ENCODE measurements around the gene WDR62. TPM values are rescaled to one million over a fixed set of nuclear protein-coding genes. Genes with fewer than 3 reads are reported as not detected.

WDR62 gene
- total and polyA plus RNA-seq, 2 donors (not counting 3 experiments of a cell fraction or from before 2014, with no cell fraction given): 8.0 to 13.4 TPM

DNA sequence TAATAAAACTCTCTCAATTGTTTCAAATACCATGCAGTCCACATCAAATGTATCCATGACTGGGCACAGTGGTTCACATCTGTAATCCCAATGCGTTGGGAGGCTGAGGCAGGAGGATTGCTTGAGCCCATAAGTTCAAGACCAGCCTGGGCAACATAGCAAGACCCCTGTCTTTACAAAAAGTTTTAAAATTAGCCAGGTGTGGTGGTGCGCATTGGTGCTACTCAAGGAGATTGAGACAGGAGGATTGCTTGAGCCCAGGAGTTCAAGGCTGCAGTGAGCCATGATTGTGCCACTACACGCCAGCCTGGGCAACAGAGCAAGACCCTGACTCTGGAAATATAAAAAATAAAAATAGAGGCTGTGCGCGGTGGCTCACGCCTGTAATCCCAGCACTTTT lies 27.0 kb upstream of the WDR62 start:
- DNase-seq (ENCODE audit: low read depth, low spot score) (no peak), FAIRE-seq (no peak)
- ChIA-PET POLR2A (interaction anchor here (0.7 kb wide), 1 partner anchor 31 kb away, joined by 4 read pairs; no protein-coding TSS in a partner anchor), CTCF (no interaction called here)
- H3K4me2 ChIP-seq (ENCODE audit: insufficient read depth, low read length): no peak overlapping the region
- BruUV-seq (replicated peaks): no TSS peak
- no peaks in the 10 kb centered on the region for H4K20me1 ChIP-seq (replicated peaks; ENCODE audit: control insufficient read depth, extremely low read depth, insufficient read depth, low read length)
- H2AFZ ChIP-seq (ENCODE audit: low read depth, low read length): no peak overlapping the region
- H3K27ac ChIP-seq (ENCODE audit: insufficient read depth, low read depth, low read length): no peak overlapping the region
- no peaks in the 10 kb centered on the region for H3K27me3 ChIP-seq (ENCODE audit: control insufficient read depth in 2 of 2, insufficient read depth in 2 of 2, low read length in 2 of 2)
- H3K9ac ChIP-seq (replicated peaks; ENCODE audit: extremely low read depth, insufficient read depth, low read length): no peak overlapping the region
- H3K9me3 ChIP-seq (replicated peaks; ENCODE audit: control insufficient read depth, insufficient read depth, low read length): no peaks in the 10 kb centered on the region
- dilution Hi-C loops (cut with MboI; ENCODE audit: extremely low pct_ligation_motif_present, low sequenced_read_pairs): no loop called here
- H3K4me3 ChIP-seq (replicated peaks in 1 of 3; ENCODE audit: insufficient read depth in 1 of 3, low read depth in 1 of 3, low read length in 3 of 3): no peak overlapping the region
- intact Hi-C loops (cut with micrococcal nuclease): no loop called here
- H3K4me1 ChIP-seq (ENCODE audit: control insufficient read depth, extremely low read depth, insufficient read depth, low read length): peaks cover 3% of the 10 kb centered on the region
- TF ChIP-seq EZH2 (IDR thresholded peaks at IDR 0.05; ENCODE audit: borderline replicate concordance, low read depth, low read length, severe bottlenecking): no peak
- H3K36me3 ChIP-seq (ENCODE audit: control insufficient read depth in 2 of 2, extremely low read depth in 1 of 2, insufficient read depth in 2 of 2, low read length in 2 of 2): peaks cover 0 to 10% of the 10 kb centered on the region in 2 experiments
- no peaks in the 10 kb centered on the region for H3K79me2 ChIP-seq (ENCODE audit: control insufficient read depth, insufficient read depth, low read length)
- H3K9me1 ChIP-seq (replicated peaks; ENCODE audit: control insufficient read depth, extremely low read depth, insufficient read depth, low read length): no peaks in the 10 kb centered on the region

DNA sequence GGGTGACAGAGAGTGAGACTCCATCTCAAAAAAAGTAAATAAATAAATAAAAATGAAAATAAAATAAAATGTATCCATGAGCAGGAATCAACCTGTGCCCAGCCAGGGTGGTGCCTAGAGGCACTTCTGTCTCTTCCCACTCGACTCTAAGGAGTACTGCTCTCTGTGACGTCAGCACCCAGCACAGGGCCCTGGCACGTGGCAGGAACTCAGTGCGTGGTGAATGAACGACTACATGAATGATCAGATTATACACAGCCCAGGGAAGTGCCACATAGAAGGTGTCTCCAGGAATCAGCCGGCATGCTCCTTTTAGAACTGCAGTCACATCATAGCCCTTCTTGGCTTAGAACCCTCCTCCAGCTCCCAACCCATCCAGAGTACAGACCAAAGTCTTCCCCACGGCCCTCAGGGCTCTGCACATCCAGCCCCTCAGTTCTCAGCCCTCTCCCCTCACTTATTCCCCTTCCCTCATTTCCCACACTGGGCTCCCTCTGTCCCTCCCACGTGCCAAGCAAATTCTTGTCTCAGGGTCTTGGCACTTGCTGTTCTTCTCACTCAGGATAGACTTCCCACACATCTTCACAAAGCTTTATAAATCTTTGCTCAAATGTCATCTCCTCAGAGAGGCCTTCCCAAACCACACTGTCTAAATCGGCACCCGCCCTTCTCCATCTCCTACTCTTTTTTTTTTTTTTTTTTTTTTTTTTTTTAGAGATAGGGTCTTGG lies 26.2 kb upstream of the WDR62 start:
- Histone ChIP-seq H2AFZ (ENCODE audit: low read depth, low read length) (no peak overlapping the region), H3K4me2 (ENCODE audit: insufficient read depth, low read length) (no peak overlapping the region), H3K4me1 (ENCODE audit: control insufficient read depth, extremely low read depth, insufficient read depth, low read length) (peaks cover 6% of the 10 kb centered on the region), H3K79me2 (ENCODE audit: control insufficient read depth, insufficient read depth, low read length) (no peaks in the 10 kb centered on the region), H4K20me1 (replicated peaks; ENCODE audit: control insufficient read depth, extremely low read depth, insufficient read depth, low read length) (no peaks in the 10 kb centered on the region), H3K9ac (replicated peaks; ENCODE audit: extremely low read depth, insufficient read depth, low read length) (no peak overlapping the region), H3K36me3 (ENCODE audit: control insufficient read depth in 2 of 2, extremely low read depth in 1 of 2, insufficient read depth in 2 of 2, low read length in 2 of 2) (peaks cover 0 to 10% of the 10 kb centered on the region in 2 experiments), H3K27ac (ENCODE audit: insufficient read depth, low read depth, low read length) (no peak overlapping the region), H3K27me3 (ENCODE audit: control insufficient read depth in 2 of 2, insufficient read depth in 2 of 2, low read length in 2 of 2) (no peaks in the 10 kb centered on the region), H3K9me1 (replicated peaks; ENCODE audit: control insufficient read depth, extremely low read depth, insufficient read depth, low read length) (no peaks in the 10 kb centered on the region), H3K4me3 (replicated peaks in 1 of 3; ENCODE audit: insufficient read depth in 1 of 3, low read depth in 1 of 3, low read length in 3 of 3) (no peak overlapping the region), H3K9me3 (replicated peaks; ENCODE audit: control insufficient read depth, insufficient read depth, low read length) (no peaks in the 10 kb centered on the region)
- TF ChIP-seq FOS (IDR thresholded peaks at IDR 0.05; ENCODE audit: borderline replicate concordance, insufficient read depth, low read length): no peak
- TF ChIP-seq GATA2 (IDR thresholded peaks at IDR 0.05; ENCODE audit: insufficient read depth, insufficient read length, low read depth, low read length): no peak
- no peak for TF ChIP-seq MYC (IDR thresholded peaks at IDR 0.05; ENCODE audit: low read depth, low read length)
- TF ChIP-seq POLR2AphosphoS5 (IDR thresholded peaks at IDR 0.05; ENCODE audit: insufficient read depth, low read depth, low read length): no peak
- TF ChIP-seq, protein P1, sequence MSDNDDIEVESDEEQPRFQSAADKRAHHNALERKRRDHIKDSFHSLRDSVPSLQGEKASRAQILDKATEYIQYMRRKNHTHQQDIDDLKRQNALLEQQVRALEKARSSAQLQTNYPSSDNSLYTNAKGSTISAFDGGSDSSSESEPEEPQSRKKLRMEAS (IDR thresholded peaks at IDR 0.05; ENCODE audit: insufficient read depth, insufficient read length): no peak
- TF ChIP-seq, protein P2, sequence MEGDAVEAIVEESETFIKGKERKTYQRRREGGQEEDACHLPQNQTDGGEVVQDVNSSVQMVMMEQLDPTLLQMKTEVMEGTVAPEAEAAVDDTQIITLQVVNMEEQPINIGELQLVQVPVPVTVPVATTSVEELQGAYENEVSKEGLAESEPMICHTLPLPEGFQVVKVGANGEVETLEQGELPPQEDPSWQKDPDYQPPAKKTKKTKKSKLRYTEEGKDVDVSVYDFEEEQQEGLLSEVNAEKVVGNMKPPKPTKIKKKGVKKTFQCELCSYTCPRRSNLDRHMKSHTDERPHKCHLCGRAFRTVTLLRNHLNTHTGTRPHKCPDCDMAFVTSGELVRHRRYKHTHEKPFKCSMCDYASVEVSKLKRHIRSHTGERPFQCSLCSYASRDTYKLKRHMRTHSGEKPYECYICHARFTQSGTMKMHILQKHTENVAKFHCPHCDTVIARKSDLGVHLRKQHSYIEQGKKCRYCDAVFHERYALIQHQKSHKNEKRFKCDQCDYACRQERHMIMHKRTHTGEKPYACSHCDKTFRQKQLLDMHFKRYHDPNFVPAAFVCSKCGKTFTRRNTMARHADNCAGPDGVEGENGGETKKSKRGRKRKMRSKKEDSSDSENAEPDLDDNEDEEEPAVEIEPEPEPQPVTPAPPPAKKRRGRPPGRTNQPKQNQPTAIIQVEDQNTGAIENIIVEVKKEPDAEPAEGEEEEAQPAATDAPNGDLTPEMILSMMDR (IDR thresholded peaks at IDR 0.05; ENCODE audit: extremely low read depth in 1 of 2, insufficient read depth in 1 of 2, low read depth in 1 of 2, low read length in 2 of 2): no peak
- TF ChIP-seq JUN (IDR thresholded peaks at IDR 0.05; ENCODE audit: borderline replicate concordance, insufficient read depth, insufficient read length, low read depth): no peak
- no peak for TF ChIP-seq POLR2A (IDR thresholded peaks at IDR 0.05; ENCODE audit: low read depth, low read length)
- no peak for TF ChIP-seq EZH2 (IDR thresholded peaks at IDR 0.05; ENCODE audit: borderline replicate concordance, low read depth, low read length, severe bottlenecking)
- intact Hi-C loops (cut with micrococcal nuclease): no loop called here
- POLR2A ChIA-PET: interaction anchor here (0.7 kb wide), 1 partner anchor 30 kb away, joined by 4 read pairs; no protein-coding TSS in a partner anchor
- BruUV-seq (replicated peaks): no TSS peak
- CTCF ChIA-PET: no interaction called here
- dilution Hi-C loops (cut with MboI; ENCODE audit: extremely low pct_ligation_motif_present, low sequenced_read_pairs): no loop called here
- DNase-seq (ENCODE audit: low read depth, low spot score) (no peak), FAIRE-seq (no peak)

Data from endothelial cell of umbilical vein (primary cell).